Measurements from ENCODE around the gene NOXA1.

NOXA1 gene

GRCh38 chr9:137474271-137474670, 51.1 kb downstream of the NOXA1 start:
- Histone ChIP-seq H3K4me1 (ENCODE audit: control insufficient read depth, insufficient read depth, low read length) (no peaks in the 10 kb centered on the region), H3K9me3 (ENCODE audit: control insufficient read depth, insufficient read depth, low read depth, low read length) (no peaks in the 10 kb centered on the region), H3K36me3 (ENCODE audit: control insufficient read depth in 2 of 2, insufficient read depth in 1 of 2, low read length in 2 of 2) (no peaks in the 10 kb centered on the region), H3K27ac (ENCODE audit: extremely low read depth, low read depth, low read length) (no peak overlapping the region), H3K4me3 (ENCODE audit: low read depth, low read length) (no peak overlapping the region)
- TF ChIP-seq ZNF792 (tag by site-specific recombination; IDR thresholded peaks at IDR 0.05) (no peak), ZNF184 (tag by site-specific recombination; IDR thresholded peaks at IDR 0.05) (no peak), PRDM6 (tag by site-specific recombination; IDR thresholded peaks at IDR 0.05) (no peak), ZNF513 (tag by site-specific recombination; IDR thresholded peaks at IDR 0.05) (no peak), SCRT1 (tag by site-specific recombination; IDR thresholded peaks at IDR 0.05; ENCODE audit: borderline replicate concordance) (no peak), ZBTB48 (tag by site-specific recombination; IDR thresholded peaks at IDR 0.05) (no peak), KLF7 (tag by site-specific recombination; IDR thresholded peaks at IDR 0.05; ENCODE audit: borderline replicate concordance) (no peak), HOXC10 (CRISPR knock-in tag; IDR thresholded peaks at IDR 0.05) (no peak), SP2 (tag by site-specific recombination; IDR thresholded peaks at IDR 0.05) (no peak), ZBTB49 (tag by site-specific recombination; IDR thresholded peaks at IDR 0.05; ENCODE audit: low read depth) (no peak), ZNF791 (tag by site-specific recombination; IDR thresholded peaks at IDR 0.05) (no peak), ZNF707 (tag by site-specific recombination; IDR thresholded peaks at IDR 0.05) (no peak), KLF17 (tag by site-specific recombination; IDR thresholded peaks at IDR 0.05) (no peak), ZNF747 (tag by site-specific recombination; IDR thresholded peaks at IDR 0.05) (no peak), ZNF777 (tag by site-specific recombination; IDR thresholded peaks at IDR 0.05; ENCODE audit: borderline replicate concordance) (no peak)
- CTCF ChIA-PET = no interaction called here
- POLR2A ChIA-PET = interaction anchor here (1.3 kb wide), 1 partner anchor 15 kb away, joined by 3 read pairs; no protein-coding TSS in a partner anchor

GRCh38 chr9:137475666-137476065, 52.5 kb downstream of the NOXA1 start:
- TF ChIP-seq ZNF280D (tag by site-specific recombination; IDR thresholded peaks at IDR 0.05) = no peak
- H3K36me3 ChIP-seq (ENCODE audit: control insufficient read depth in 2 of 2, insufficient read depth in 1 of 2, low read length in 2 of 2) = no peaks in the 10 kb centered on the region
- no peak overlapping the region for H3K4me3 ChIP-seq (ENCODE audit: low read depth, low read length)
- H3K9me3 ChIP-seq (ENCODE audit: control insufficient read depth, insufficient read depth, low read depth, low read length) = no peaks in the 10 kb centered on the region
- H3K27ac ChIP-seq (ENCODE audit: extremely low read depth, low read depth, low read length) = no peak overlapping the region
- no peaks in the 10 kb centered on the region for H3K4me1 ChIP-seq (ENCODE audit: control insufficient read depth, insufficient read depth, low read length)
- CTCF ChIA-PET = no interaction called here
- POLR2A ChIA-PET = no interaction called here

All from HEK293 (cell line).